OCI-LY3 (cell line): Measurements from ENCODE around the gene TRAPPC2L.

ENCODE experiments used
- H2AFZ ChIP-seq: fragments of 200-600, 300-600 bp; shearing (Covaris generic); 2 replicates; pipeline ENCODE4 v1.6.0; 2014; ENCODE audit warnings: antibody characterized with exemption, low read depth, low read length
- H3K27ac ChIP-seq: fragments of 200-600, 300-600 bp; sonication (generic); 2 replicates; pipeline ENCODE4 v1.5.1; 2014; ENCODE audit warnings: mild to moderate bottlenecking, low read length, moderate library complexity, mixed read lengths
- H3K27me3 ChIP-seq: fragments of 200-600, 300-600 bp; sonication (generic); 2 replicates; pipeline ENCODE4 v1.6.1; 2014; ENCODE audit warnings: low read depth, low read length, mixed read lengths
- H3K36me3 ChIP-seq: fragments of 200-600, 300-600 bp; sonication (generic); replicated peaks from 2 replicates; pipeline ENCODE3; 2014; ENCODE audit warnings: low read depth, low read length, mixed read lengths
- H3K4me1 ChIP-seq: fragments of 300-600, 200-600 bp; sonication (generic); 2 replicates; pipeline ENCODE4 v1.6.1; 2014; ENCODE audit warnings: low read length, mixed read lengths
- H3K4me2 ChIP-seq: fragments of 200-600, 300-600 bp; sonication (generic); 2 replicates; pipeline ENCODE4 v1.6.1; 2014; ENCODE audit warnings: low read length, mixed read lengths
- H3K4me3 ChIP-seq: fragments of 300-600, 200-600 bp; sonication (generic); 2 replicates; pipeline ENCODE4 v1.5.1; 2014; ENCODE audit warnings: antibody characterized with exemption, mild to moderate bottlenecking, low read length, moderate library complexity
- H3K79me2 ChIP-seq: fragments of 300-600, 200-600 bp; shearing (Covaris generic); 2 replicates; pipeline ENCODE4 v1.6.1; 2014; ENCODE audit warnings: mild to moderate bottlenecking, low read length, mixed read lengths
- H3K9ac ChIP-seq: fragments of 300-600, 200-600 bp; shearing (Covaris generic); 2 replicates; pipeline ENCODE4 v1.6.0; 2014; ENCODE audit warnings: mild to moderate bottlenecking, low read length, moderate library complexity
- H3K9me3 ChIP-seq: fragments of 200-600, 300-600 bp; shearing (Covaris generic); 2 replicates; pipeline ENCODE4 v1.6.1; 2014; ENCODE audit warnings: low read length, mixed read lengths; ENCODE audit not compliant: insufficient read depth
- H4K20me1 ChIP-seq: fragments of 200-600, 300-600 bp; sonication (generic); 2 replicates; pipeline ENCODE4 v1.6.1; 2016; ENCODE audit warnings: low read length, mixed read lengths; ENCODE audit not compliant: insufficient read depth
- CTCF ChIP-seq: fragments of 200-600, 300-600 bp; sonication (generic); IDR thresholded peaks from 2 replicates; pipeline ENCODE4 v1.5.1; 2014; ENCODE audit warnings: antibody characterized with exemption, low read length, low read depth
- EZH2phosphoT487 ChIP-seq: fragments of 200-600 bp; shearing (Covaris generic); IDR thresholded peaks from 2 replicates; pipeline ENCODE4 v1.6.1; 2018; ENCODE audit warnings: antibody characterized with exemption, mixed run types, low read depth

TRAPPC2L gene

GRCh38 chr16:88903267-88903666, 46.3 kb downstream of the TRAPPC2L start:
- H3K79me2 ChIP-seq = peaks cover under 1% of the 10 kb centered on the region; the same call in 1 of the 2 replicates
- no peak for TF ChIP-seq CTCF
- no peak for TF ChIP-seq EZH2phosphoT487
- H3K4me1 ChIP-seq = no peaks in the 10 kb centered on the region
- peaks cover 68% of the 10 kb centered on the region for H4K20me1 ChIP-seq
- H2AFZ ChIP-seq = no peak overlapping the region
- H3K27ac ChIP-seq = no peak overlapping the region
- H3K27me3 ChIP-seq = no peaks in the 10 kb centered on the region
- H3K4me2 ChIP-seq = no peak overlapping the region
- H3K36me3 ChIP-seq = peaks cover 10% of the 10 kb centered on the region
- no peak overlapping the region for H3K9ac ChIP-seq
- H3K4me3 ChIP-seq = no peak overlapping the region
- no peaks in the 10 kb centered on the region for H3K9me3 ChIP-seq

GRCh38 chr16:88904676-88905365, 47.9 kb downstream of the TRAPPC2L start:
- Histone ChIP-seq H3K9ac (no peak overlapping the region), H3K4me1 (no peaks in the 10 kb centered on the region), H3K27ac (no peak overlapping the region), H4K20me1 (peaks cover 83% of the 10 kb centered on the region), H3K4me2 (no peak overlapping the region), H2AFZ (no peak overlapping the region), H3K79me2 (peaks cover 11% of the 10 kb centered on the region; the same call in 1 of the 2 replicates), H3K27me3 (no peaks in the 10 kb centered on the region), H3K4me3 (no peak overlapping the region), H3K9me3 (no peaks in the 10 kb centered on the region), H3K36me3 (peaks cover 11% of the 10 kb centered on the region)
- TF ChIP-seq EZH2phosphoT487 (no peak), CTCF (no peak)

GRCh38 chr16:88905563-88905962, 48.6 kb downstream of the TRAPPC2L start:
- Histone ChIP-seq H3K9me3 (no peaks in the 10 kb centered on the region), H4K20me1 (peaks cover 91% of the 10 kb centered on the region), H3K79me2 (peaks cover 14% of the 10 kb centered on the region; the same call in 1 of the 2 replicates), H3K27me3 (no peaks in the 10 kb centered on the region), H3K4me1 (no peaks in the 10 kb centered on the region), H3K4me3 (no peak overlapping the region), H2AFZ (no peak overlapping the region), H3K36me3 (peaks cover 11% of the 10 kb centered on the region), H3K9ac (no peak overlapping the region), H3K27ac (no peak overlapping the region), H3K4me2 (no peak overlapping the region)
- no peak for TF ChIP-seq CTCF
- no peak for TF ChIP-seq EZH2phosphoT487

- no peak overlapping the region for H3K4me2 ChIP-seq
- no peaks in the 10 kb centered on the region for H3K4me1 ChIP-seq
- H4K20me1 ChIP-seq = peaks cover 93% of the 10 kb centered on the region
Observed at GRCh38 chr16:88906020-88906419, 49.1 kb downstream of the TRAPPC2L start.

More at GRCh38 chr16:88906020-88906419, 49.1 kb downstream of the TRAPPC2L start:
- H3K27me3 ChIP-seq = no peaks in the 10 kb centered on the region
- no peaks in the 10 kb centered on the region for H3K9me3 ChIP-seq
- no peak overlapping the region for H3K27ac ChIP-seq
- no peak overlapping the region for H3K9ac ChIP-seq
- H2AFZ ChIP-seq = no peak overlapping the region
- no peak for TF ChIP-seq CTCF
- no peak for TF ChIP-seq EZH2phosphoT487
- H3K36me3 ChIP-seq = peaks cover 8% of the 10 kb centered on the region
- peaks cover 16% of the 10 kb centered on the region; the same call in 1 of the 2 replicates for H3K79me2 ChIP-seq
- H3K4me3 ChIP-seq = no peak overlapping the region
